Activated CD4-positive, alpha-beta memory T cell treated with anti-CD3 and anti-CD28 coated beads, Interleukin-2, amount 10 ng/mL, durations not matched to agents 7 days and 5 days (primary cell): ENCODE measurements around the gene CCDC38. TPM values are rescaled to one million over a fixed set of nuclear protein-coding genes. Genes with fewer than 3 reads are reported as not detected.
"Not testable (repeated sequence)": the region's sequence is repeated elsewhere in the genome, so short reads cannot be mapped to it uniquely, and the experiment has no call there.

Source experiments
- CTCF ChIA-PET: fragments of 350-600 bp; sonication (Branson Sonifier 250); formaldehyde crosslinking; loops from one replicate; lab custom pipeline; 2021; ENCODE audit warnings: antibody characterized with exemption, inconsistent platforms; lab: Charles Lee
- POLR2A ChIA-PET: fragments of 350-600 bp; sonication (Branson Sonifier 250); formaldehyde crosslinking; loops from one replicate; lab custom pipeline; 2021; ENCODE audit warnings: antibody characterized with exemption; lab: Charles Lee
- DNase-seq: peaks from one replicate; pipeline ENCODE4 v3.0.0-alpha.2; 2020
- H3K27ac Mint-ChIP-seq: one replicate; pipeline ENCODE4 v1.8.0; 2021; ENCODE audit warnings: mild to moderate bottlenecking, mixed read lengths
- H3K27me3 Mint-ChIP-seq: one replicate; pipeline ENCODE4 v1.8.0; 2021; ENCODE audit warnings: mixed read lengths
- H3K36me3 Mint-ChIP-seq: one replicate; pipeline ENCODE4 v1.8.0; 2021; ENCODE audit warnings: low read depth, mixed read lengths
- H3K4me1 Mint-ChIP-seq: one replicate; pipeline ENCODE4 v1.8.0; 2021; ENCODE audit warnings: mixed read lengths
- H3K4me3 Mint-ChIP-seq: one replicate; pipeline ENCODE4 v1.8.0; 2021; ENCODE audit warnings: mild to moderate bottlenecking, mixed read lengths
- H3K9me3 Mint-ChIP-seq: one replicate; pipeline ENCODE4 v1.8.0; 2021; ENCODE audit warnings: mixed read lengths
- total RNA-seq, 2 experiments: library from RNA; stranded (reverse); gene quantifications; one replicate each; pipeline ENCODE4 v1.2.3, GENCODE V29; 2021

The CCDC38 gene
- total RNA-seq, 2 experiments from 2014 or later: not detected

DNA sequence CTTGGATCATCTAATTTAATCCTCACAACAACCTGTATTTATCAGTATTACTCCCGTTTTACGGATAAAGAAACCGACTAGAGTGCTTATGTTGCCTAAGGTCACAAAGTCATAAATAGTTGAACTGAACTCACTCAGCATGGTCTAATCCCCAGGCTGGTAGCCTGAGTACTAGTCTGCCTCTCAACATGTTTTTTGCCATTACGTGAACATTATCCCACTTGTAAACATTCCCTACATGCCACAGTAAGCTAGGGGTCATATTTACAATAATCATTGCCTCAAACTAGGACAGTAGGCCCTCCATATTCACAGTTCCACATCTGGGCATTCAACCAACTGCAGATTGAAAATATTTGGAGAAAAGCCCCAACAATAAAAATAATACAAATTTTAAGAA lies 71.5 kb downstream of the CCDC38 start:
- POLR2A ChIA-PET: no interaction called here

DNA sequence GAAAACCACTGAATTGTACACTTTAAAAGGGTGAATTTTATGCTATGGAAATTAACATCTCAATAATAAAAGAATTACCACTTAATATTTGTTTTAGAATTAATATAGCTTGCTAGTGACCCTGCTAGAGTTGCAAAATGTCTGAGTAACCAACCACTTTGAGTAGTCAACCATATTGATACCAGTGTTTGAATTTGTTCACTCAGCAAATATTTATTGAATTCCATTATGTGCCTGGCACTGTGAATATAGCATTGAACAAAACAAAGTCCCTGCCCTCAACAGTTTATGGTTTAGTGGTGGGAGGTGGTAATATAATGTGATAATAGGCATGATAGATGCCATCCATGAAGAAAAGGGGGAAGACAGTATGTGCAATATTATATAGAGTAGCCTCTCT lies 79.1 kb downstream of the CCDC38 start:
- POLR2A ChIA-PET: interaction anchor here (1.9 kb wide), 1 partner anchor 12 kb away, joined by 6 read pairs; no protein-coding TSS in a partner anchor
- no peak for DNase-seq
- Mint-ChIP-seq H3K4me1 (peaks cover 21% of the 10 kb centered on the region), H3K27ac (no peak overlapping the region), H3K9me3 (no peaks in the 10 kb centered on the region), H3K4me3 (no peak overlapping the region), H3K27me3 (no peaks in the 10 kb centered on the region), H3K36me3 (peaks cover 54% of the 10 kb centered on the region)
- CTCF ChIA-PET: no interaction called here

More for the DNA sequence above, 71.5 kb downstream of the CCDC38 start:
- no peaks in the 10 kb centered on the region for H3K27me3 Mint-ChIP-seq
- H3K9me3 Mint-ChIP-seq: no peaks in the 10 kb centered on the region
- no peaks in the 10 kb centered on the region for H3K4me1 Mint-ChIP-seq
- CTCF ChIA-PET: interaction anchor here (1.4 kb wide), 1 partner anchor 14 kb away, joined by 3 read pairs; no protein-coding TSS in a partner anchor
- H3K36me3 Mint-ChIP-seq: peaks cover 36% of the 10 kb centered on the region
- no peak overlapping the region for H3K27ac Mint-ChIP-seq
- no peak overlapping the region for H3K4me3 Mint-ChIP-seq
- no peak for DNase-seq

DNA sequence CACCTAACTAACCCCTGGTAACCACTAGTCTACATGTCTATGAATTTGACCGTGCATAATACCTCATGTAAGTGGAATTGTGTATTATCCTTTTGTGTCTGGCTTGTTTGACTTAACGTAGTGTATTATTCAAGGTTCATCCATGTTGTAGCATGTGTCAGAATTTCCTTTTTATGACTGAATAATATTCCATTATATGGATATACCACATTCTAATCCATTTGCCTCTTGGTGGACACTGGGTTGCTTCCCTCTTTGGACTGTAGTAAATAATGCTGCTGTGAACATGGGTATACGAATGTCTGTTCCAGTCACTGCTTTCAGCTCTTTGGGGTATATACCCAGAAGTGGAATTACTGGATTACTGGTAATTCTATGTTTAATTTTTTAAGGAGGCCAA lies 80.4 kb downstream of the CCDC38 start:
- H3K36me3 Mint-ChIP-seq: peaks cover 46% of the 10 kb centered on the region
- H3K9me3 Mint-ChIP-seq: no peaks in the 10 kb centered on the region
- H3K27ac Mint-ChIP-seq: no peak overlapping the region
- ChIA-PET CTCF (no interaction called here), POLR2A (interaction anchor here (1.0 kb wide), 1 partner anchor 79 kb away, joined by 3 read pairs; no protein-coding TSS in a partner anchor)
- no peak for DNase-seq
- H3K27me3 Mint-ChIP-seq: no peaks in the 10 kb centered on the region
- H3K4me3 Mint-ChIP-seq: no peak overlapping the region
- H3K4me1 Mint-ChIP-seq: peaks cover 21% of the 10 kb centered on the region

DNA sequence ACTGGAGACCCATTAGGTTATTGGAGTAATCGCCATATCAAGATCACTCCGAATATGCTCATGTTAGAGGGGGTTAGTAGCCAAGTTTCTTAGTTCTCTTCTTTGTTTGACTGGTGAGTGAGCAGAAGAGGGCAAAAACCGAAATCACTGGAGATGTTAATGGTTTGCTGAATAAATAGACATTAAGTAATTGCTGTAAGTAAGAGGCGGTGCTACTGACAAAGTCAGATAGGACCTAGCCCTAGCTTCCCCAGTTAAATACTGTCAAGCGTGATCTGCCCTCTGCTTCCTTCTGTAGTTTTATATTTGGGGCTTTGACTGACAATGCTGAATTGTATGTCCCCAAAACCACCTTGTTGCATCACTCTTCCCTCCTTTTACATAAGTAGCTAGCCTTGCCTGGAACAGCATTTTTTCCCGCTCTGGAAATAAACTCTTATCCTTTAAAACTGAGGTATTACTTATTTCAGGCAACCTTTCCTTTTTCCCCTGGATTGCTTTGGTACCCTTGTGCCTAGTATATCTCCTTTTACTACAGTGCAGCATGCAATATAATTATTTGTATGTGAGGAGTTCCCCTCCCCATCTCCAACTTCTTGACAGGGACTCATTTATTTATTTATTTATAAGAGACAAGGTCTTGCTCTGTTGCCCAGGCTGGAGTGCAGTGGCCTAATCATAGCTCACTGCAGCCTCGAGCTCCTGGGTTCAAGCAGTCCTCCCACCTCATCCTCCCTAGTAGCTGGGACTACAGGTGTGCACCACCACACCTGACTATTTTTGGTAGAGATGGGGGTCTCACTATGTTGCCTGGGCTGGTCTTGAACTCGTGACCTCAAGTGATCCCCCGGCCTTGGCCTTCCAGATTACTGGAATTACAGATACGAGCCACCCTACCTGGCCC lies 82.2 kb downstream of the CCDC38 start:
- DNase-seq: no peak
- POLR2A ChIA-PET: no interaction called here
- H3K27me3 Mint-ChIP-seq: no peaks in the 10 kb centered on the region
- H3K4me1 Mint-ChIP-seq: peaks cover 21% of the 10 kb centered on the region
- CTCF ChIA-PET: interaction anchor here (0.6 kb wide), 1 partner anchor 34 kb away, joined by 3 read pairs; no protein-coding TSS in a partner anchor
- H3K36me3 Mint-ChIP-seq: peaks cover 37% of the 10 kb centered on the region
- H3K9me3 Mint-ChIP-seq: no peaks in the 10 kb centered on the region
- no peak overlapping the region for H3K4me3 Mint-ChIP-seq
- no peak overlapping the region for H3K27ac Mint-ChIP-seq

GRCh38 chr12:95859344-95859816 lies 83.0 kb downstream of the CCDC38 start:
- no peak overlapping the region for H3K27ac Mint-ChIP-seq
- POLR2A ChIA-PET: interaction anchor here (0.8 to 1.0 kb wide), 3 partner anchors 18 to 86 kb away, joined by 3 to 4 read pairs (median 4); partner anchors contain the start of genes AMDHD1 and CCDC38
- peak; percentile 22 for DNase-seq
- CTCF ChIA-PET: no interaction called here
- peaks cover 25% of the 10 kb centered on the region for H3K4me1 Mint-ChIP-seq
- no peaks in the 10 kb centered on the region for H3K9me3 Mint-ChIP-seq
- no peaks in the 10 kb centered on the region for H3K27me3 Mint-ChIP-seq
- peaks cover 36% of the 10 kb centered on the region for H3K36me3 Mint-ChIP-seq
- no peak overlapping the region for H3K4me3 Mint-ChIP-seq

GRCh38 chr12:95858451-95859343 lies 83.7 kb downstream of the CCDC38 start, which contains the start of gene SNRPF:
SNRPF (plus strand) TSS chr12:95858952; CDS start chr12:95859074, 122 bp downstream.
- DNase-seq: peak; percentile 96
- POLR2A ChIA-PET: interaction anchor here (0.5 to 1.0 kb wide), 4 partner anchors 18 to 519 kb away, joined by 3 to 4 read pairs (median 4); partner anchors contain the start of genes AMDHD1 and CCDC38
- CTCF ChIA-PET: no interaction called here
- Mint-ChIP-seq H3K27ac (no peak within 1 kb of the TSS), H3K36me3 (peaks cover 30% of the 10 kb centered on the region), H3K4me3 (peak within 1 kb of the TSS; percentile 49), H3K4me1 (peaks cover 27% of the 10 kb centered on the region), H3K27me3 (no peaks in the 10 kb centered on the region), H3K9me3 (no peaks in the 10 kb centered on the region)

- H3K4me1 Mint-ChIP-seq: peaks cover 20% of the 10 kb centered on the region
- H3K9me3 Mint-ChIP-seq: no peaks in the 10 kb centered on the region
- no peaks in the 10 kb centered on the region for H3K27me3 Mint-ChIP-seq
- H3K27ac Mint-ChIP-seq: no peak overlapping the region
- DNase-seq: no peak
- peak overlapping the region; percentile 49 for H3K4me3 Mint-ChIP-seq
- H3K36me3 Mint-ChIP-seq: peaks cover 22% of the 10 kb centered on the region
- ChIA-PET POLR2A (no interaction called here), CTCF (no interaction called here)
Measured at GRCh38 chr12:95857799-95858198, 84.6 kb downstream of the CCDC38 start.

DNA sequence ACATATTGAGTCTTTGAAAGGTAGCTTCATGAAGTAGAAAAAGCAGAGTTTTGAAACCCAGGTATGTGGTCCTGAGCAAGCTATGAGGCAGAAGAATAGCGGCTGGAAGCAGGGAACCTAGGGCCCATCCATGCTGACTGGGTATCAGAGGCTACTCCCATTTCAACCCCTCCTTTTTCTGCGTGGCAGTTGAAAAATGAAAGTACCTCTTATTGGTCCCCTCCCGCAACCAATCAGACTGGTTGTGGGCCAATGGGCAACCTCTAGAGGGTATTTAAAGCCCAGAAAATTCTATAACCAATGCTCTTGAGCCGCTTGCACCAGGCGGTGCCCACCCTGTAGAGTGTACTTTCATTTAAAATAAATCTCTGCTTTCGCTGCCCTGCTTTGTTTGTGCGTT lies 85.3 kb downstream of the CCDC38 start:
- no peak for DNase-seq
- peaks cover 16% of the 10 kb centered on the region for H3K36me3 Mint-ChIP-seq
- CTCF ChIA-PET: no interaction called here
- no peaks in the 10 kb centered on the region for H3K9me3 Mint-ChIP-seq
- peaks cover 18% of the 10 kb centered on the region for H3K4me1 Mint-ChIP-seq
- POLR2A ChIA-PET: no interaction called here
- H3K4me3 Mint-ChIP-seq: no peak overlapping the region
- no peak overlapping the region for H3K27ac Mint-ChIP-seq
- no peaks in the 10 kb centered on the region for H3K27me3 Mint-ChIP-seq

DNA sequence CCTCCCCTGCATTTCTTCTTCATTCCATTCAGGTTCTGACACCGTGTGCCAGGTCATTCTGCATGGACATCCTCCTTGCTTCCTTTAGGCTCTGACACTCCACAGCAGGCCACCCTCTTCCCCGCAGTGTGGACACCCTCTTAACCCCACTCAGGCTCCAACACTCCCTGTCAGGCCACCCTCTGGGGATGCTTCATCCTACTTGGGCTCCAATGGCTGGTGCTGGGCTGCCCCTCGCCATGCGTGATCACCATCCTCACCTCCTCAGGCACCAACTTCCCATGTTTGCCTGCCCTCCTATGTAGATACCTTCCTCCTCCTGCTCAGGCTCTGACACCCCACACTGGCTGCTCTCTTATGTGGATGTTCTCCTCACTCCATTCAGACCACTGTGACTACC lies 90.3 kb downstream of the CCDC38 start:
- DNase-seq: no peak
- Mint-ChIP-seq H3K4me1 (peaks cover 19% of the 10 kb centered on the region), H3K4me3 (no peak overlapping the region), H3K27ac (no peak overlapping the region), H3K36me3 (no peaks in the 10 kb centered on the region), H3K9me3 (no peaks in the 10 kb centered on the region), H3K27me3 (peaks cover 11% of the 10 kb centered on the region)
- POLR2A ChIA-PET: no interaction called here
- CTCF ChIA-PET: no interaction called here

GRCh38 chr12:95851606-95852005 lies 90.8 kb downstream of the CCDC38 start:
- H3K4me3 Mint-ChIP-seq: no peak overlapping the region
- H3K36me3 Mint-ChIP-seq: no peaks in the 10 kb centered on the region
- ChIA-PET CTCF (no interaction called here), POLR2A (no interaction called here)
- peaks cover 19% of the 10 kb centered on the region for H3K4me1 Mint-ChIP-seq
- no peak overlapping the region for H3K27ac Mint-ChIP-seq
- DNase-seq: no peak
- no peaks in the 10 kb centered on the region for H3K9me3 Mint-ChIP-seq
- peaks cover 15% of the 10 kb centered on the region for H3K27me3 Mint-ChIP-seq

GRCh38 chr12:95848575-95849388 lies 93.6 kb downstream of the CCDC38 start:
- Mint-ChIP-seq H3K4me3 (no peak overlapping the region), H3K4me1 (peaks cover 13% of the 10 kb centered on the region), H3K27ac (no peak overlapping the region), H3K9me3 (no peaks in the 10 kb centered on the region), H3K27me3 (peaks cover 23% of the 10 kb centered on the region), H3K36me3 (no peaks in the 10 kb centered on the region)
- ChIA-PET POLR2A (no interaction called here), CTCF (no interaction called here)
- DNase-seq: no peak

DNA sequence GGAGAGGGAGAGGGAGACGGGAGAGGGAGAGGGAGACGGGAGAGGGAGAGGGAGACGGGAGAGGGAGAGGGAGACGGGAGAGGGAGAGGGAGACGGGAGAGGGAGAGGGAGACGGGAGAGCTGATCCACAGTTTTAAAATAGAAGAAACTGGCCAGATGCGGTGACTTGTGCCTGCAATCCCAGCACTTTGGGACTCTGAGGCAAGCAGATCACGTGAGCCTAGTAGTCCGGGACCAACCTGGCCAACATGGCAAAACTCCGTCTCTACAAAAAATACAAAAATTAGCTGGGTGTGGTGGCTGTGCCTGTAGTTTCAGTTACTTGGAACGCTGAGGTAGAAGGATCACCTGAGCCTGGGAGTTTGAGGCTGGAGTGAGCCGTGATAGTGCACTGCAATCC lies 100.0 kb downstream of the CCDC38 start:
- CTCF ChIA-PET, H3K4me3 Mint-ChIP-seq, H3K36me3 Mint-ChIP-seq, H3K4me1 Mint-ChIP-seq, H3K9me3 Mint-ChIP-seq, POLR2A ChIA-PET, DNase-seq, H3K27ac Mint-ChIP-seq: not testable (repeated sequence)
- H3K27me3 Mint-ChIP-seq: peaks cover 29% of the 10 kb centered on the region
